Femur (tissue), 1 donor: ENCODE results near the gene MED9.
A peak's percentile ranks its signal among the peaks of the same experiment; 100 is the strongest.

Source experiments
- DNase-seq: peaks from one replicate; pipeline ENCODE4 v3.0.0-alpha.2; 2017

The MED9 gene

DNA sequence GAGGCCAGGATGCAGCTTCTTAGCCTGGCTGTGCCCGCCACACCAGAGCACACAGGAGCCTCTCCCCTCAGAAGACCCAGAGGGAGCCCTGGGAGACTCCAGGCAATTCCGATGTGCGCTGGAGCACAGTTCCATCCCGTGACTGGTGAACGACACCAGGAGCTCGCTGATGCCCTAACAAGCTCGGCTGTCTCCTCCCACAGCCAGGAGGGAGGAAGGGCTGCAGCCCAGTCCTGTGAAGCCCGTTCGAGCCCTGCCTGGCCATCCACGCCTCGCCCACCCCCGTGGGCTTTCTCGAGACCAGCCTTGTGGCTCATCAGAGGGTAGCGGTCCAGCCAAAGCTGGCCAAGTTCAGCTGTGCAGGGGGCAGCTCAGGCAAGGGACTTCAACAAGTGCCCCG, 41.2 kb downstream of the MED9 start:
- peak; percentile 16 for DNase-seq

DNA sequence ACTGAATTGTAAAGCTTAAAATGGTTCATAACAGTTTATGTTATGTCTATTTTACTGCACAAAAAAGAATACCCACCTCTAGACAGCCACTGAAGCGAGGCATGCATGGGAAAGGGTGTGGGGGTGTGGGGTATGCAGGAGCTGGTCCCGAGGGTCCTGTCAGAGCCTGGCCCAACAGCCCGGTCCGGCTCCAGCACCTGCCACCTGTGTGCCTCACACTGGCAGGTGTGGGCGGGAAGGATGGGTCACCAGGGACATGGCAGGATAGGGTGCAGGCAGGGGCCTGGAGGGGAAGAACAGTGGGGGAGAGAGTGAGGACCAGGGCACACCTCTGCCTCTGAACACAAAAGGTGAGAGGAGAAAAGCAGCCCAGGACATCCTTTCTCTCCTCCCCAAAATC, 42.2 kb downstream of the MED9 start:
- no peak for DNase-seq

DNA sequence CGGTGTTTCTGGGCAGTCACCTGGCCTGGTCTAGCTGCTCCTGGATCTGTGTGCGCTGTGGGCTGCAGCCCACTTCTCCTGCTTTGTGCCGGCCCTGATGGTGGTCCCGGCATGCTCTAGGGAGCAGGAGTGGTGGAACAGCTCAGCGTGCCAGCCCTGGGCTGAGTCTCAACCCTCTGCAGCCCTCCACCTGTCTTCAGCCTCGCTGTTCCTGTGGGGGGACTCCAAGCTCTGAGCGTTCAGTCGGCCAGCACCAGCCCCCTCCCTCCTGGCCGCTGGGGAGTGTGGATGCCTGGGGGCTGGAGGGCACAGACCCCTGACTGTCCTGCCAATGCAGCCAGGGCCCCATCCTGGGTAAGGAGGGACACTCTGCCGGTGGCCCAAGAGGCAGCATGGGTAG, 43.1 kb downstream of the MED9 start:
- no peak for DNase-seq

DNA sequence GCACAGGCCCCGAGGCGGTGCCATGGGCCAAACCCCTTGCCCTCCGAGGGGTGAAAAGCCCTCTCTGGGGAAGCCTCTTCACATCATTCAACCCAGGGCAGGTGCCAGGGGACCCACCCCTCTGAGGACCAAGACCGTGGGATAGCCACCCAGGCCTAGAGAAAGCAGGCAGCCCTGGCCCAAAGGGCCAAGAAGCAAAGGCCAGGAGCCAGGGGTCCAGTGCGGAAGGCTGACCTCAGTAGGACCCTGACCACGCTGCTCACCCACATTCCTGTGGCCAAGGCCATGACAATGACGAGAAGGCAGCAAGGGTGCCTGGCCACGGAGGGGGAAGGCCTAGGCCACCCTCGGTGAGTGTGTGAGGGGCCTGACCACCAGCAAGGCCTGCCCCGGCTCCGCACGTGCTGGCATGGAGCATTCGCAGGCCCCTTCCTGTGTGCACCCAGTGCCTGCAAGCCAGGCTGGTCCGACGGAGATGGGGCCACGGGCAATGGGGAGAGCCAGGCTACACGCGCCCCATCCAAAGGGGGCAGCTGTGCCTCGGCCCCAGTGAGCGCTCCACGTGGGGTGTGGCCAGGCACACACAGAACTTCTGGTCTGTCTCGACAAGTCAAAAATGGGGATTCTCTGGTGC, 43.9 kb downstream of the MED9 start:
- no peak for DNase-seq

DNA sequence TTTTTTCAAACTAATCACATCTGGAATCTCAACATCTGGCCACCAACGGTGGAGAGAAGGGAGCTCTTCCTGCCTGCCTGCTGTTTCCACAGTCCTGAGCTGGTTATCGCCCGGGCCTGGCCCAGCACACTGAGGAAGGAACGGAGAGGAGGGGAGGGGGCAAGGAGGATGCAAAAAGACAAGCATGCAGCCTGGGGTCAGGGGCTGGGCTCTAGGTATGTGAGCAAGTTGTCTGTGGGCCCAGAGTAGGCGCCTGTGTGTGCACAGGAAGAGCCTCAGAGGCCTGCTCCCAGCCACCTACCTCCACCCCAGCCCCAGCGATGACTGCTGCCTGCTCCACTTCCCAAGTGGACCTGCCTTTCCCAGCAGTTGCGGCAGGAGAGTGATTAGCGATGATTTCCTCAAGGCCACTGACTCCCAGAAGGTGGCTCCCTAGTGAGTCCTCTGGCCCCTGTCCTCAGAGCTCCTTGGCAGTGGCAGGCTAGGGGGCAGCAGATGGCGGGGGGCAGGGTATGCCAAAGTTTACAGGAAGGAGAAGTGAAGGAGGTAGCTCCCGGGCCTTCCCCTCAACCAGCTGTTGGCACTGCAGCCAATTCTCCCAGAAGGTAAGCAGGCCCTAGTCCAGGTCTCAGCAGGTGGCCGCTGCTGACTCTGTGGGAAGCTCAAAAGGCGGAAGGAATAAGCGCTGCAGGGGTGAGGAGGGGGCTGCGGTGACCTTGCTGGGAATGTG, 46.4 kb downstream of the MED9 start:
- DNase-seq, result no peak

DNA sequence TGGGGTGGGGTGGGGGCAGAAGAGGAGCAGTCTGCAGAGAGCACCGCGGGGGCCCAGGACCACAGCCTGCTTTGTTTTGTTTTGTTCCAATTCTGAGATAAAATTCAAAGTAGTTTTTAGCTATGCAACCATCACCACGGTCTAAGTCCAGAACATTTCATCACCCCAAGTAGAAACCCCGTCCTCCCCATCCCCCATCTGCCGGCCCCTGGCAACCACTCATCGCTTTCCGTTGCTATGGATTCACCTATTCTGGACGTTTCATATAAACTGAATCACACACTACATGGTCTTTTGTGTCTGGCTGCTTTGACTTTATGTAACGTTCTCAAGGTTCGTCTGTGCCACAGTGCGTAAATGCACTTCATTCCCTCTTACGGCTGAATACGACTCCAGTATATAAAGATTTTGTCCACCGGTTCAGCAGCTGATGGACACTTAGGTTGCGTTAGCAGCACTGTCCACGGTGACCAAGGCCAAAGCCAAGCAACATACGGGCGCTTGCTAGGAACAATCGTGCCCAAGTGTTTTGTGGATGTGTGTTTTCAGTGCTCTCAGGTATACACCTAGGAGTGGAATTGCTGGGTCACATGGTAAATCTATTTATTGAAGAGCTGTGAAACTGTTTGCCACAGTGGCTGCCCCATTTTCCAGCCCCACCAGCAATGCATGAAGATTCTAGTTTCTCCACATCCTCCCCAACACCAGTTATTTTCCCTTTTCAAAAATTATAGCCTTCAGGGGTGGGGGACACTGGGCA, 47.1 kb downstream of the MED9 start:
- no peak for DNase-seq

DNA sequence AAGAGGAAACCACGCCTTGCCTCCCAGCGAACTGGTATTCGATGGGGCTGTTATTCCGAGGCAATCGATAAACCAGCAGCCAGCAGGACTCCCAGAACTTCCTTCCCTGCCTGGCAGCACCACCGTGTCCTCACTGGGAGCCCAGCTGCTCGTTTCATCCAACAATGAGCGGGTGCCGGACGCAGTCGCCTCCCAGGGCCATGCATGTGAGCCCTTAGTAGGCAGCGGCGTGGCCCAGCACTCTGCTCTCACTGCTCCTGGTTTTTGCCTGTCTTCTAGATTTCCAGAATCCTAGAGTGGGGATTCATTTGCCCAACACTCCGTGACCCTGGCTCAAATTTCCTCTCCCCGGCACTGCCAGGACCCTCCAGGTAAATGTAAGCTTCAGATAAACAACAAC, 48.5 kb downstream of the MED9 start:
- peak; percentile 11 for DNase-seq

DNA sequence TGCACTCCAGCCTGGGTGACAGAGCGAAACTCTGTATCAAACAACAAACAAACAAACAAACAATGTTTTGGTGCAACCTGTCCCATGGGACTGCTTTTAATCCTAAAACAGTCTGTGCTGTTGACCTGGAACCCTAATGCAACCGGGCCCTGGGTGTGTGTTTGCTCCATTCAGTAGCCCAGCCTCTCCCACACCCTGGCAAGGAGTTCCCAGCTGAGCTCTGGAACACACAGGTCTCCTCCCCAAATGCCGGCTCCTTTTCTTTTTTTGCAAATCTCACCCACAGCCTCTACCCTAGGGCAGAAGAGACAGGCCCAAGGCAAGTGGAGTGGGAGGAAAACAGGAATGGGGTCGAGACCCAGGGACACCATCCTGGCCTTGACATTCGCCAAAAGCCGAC, 49.2 kb downstream of the MED9 start:
- no peak for DNase-seq

DNA sequence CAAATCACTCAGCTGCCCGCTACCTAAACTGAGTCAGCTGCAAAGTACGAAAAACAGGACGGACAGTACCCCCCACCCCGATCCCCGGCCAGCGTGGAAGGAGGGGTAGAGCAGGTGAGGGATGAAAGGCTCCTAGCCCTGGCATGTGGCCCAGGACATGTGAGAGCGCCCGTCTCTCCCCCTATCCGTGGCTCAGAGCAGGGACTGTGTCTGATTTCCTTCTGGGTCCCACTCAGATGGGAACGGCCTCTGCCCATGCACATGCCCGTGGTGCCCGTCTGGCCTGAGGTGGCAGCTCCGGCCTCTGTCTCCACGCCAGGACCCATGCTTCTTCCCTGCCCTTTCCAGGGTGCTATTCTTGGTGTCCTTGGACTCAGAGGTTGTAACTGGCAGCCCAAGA, 49.6 kb downstream of the MED9 start:
- DNase-seq, result peak; percentile 25

DNA sequence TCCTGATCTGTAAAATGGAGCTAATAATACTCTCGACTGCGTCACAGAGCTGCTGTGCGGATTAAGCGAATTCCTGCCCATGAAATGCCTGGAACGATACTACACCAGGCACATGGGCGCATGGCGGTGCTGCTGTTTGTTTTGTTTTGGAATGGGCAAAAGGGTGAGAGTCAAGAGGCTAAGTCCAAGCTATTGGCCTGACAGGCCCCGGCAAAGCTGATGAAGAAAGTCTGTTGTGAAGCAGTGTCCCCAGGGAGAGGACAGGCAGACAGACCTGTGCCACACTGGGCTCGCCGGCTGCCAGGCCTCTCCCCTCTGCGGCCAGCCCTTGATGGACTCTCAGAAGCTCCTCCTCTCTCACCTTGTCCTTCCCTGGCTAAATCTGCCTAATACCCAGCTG, 50.7 kb downstream of the MED9 start:
- no peak for DNase-seq

DNA sequence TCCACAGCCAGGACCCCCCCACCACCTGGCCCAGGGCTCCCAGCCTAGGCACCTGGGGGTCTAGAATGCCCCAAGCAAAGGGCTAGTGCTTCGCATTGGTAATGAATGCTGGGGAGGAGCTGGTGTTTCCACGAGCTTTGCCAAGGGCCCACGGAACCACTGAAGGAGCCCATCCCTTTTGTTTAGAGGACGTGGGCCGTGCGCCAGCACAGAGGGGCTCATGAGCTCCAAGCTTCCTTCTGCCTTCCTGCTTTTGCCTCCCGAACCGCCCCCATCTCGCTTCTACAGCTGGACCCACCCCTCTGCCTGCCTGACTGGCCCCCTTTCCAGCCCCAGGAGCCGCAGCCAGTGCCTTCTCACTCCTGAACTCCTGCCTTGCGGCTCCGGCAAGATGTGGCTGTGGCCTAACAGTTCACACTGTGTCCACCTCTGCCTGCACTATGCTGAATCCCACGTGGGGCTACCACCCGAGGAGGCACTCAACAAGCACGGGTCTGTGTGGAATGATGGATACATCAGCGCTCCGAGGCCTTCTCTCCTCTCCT, 51.2 kb downstream of the MED9 start:
- no peak for DNase-seq

DNA sequence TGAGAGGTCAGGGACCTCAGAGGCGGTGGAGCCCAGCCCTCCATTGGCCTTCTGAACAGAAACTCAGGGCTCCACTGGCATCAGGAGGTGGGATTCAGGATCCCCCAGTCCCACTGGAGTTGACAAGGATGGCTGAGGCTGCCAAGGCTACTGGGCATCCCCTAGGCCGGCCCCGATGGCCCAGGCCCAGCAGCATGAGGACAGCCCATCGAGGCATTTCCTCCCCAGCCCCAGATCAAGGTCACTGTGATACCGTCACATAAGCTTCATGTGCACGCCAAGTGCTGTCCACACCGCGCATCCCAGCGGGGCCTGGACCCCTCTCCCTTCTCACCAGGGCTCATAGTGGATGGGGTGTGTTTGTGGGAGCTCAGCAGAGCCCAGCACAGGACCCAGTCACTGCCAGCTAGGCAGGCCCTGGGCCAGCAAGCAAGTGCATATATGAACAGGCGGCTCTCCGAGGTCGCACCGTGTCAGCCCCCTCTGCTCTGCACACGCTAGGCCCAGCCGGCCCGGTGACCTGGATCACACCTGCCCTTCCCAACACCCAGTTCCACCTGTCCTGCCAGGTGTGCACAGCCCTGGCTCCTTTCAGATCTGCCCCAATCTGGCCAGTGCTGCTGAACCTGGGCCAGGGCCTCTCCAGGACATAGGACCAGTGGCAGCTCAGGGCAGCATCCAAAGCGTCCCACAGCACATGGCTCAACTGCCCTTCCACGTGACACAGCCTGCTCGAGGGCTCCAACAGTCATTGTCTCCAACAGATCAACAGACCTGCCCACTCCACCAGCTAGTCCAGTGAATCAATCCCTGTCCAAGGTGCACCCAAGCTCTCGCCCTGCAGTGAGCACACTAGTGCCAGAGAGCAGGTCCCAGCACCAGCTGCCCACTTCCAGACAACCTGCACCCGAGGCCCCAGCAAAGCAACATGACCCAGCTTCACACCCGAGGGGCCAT, 52.2 kb downstream of the MED9 start:
- DNase-seq, result no peak

DNA sequence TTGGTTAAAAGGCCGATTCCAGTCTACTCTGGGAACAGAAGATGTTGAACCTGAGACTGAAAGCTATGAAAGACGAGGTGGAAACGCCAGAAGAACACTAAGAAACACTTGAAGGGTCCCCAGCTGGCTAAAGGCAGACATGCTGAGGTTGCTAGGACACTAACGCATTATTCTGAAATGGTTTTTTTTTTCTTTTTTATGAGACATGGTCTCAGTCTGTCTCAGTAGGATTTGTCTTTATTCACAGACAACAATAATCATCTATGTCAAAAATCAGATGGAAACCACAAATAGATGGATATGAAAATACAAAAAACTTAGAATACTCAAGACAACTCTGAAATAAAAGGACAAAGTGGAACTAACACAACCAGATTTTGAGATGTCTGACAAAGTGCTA, 54.4 kb downstream of the MED9 start:
- DNase-seq, result no peak

DNA sequence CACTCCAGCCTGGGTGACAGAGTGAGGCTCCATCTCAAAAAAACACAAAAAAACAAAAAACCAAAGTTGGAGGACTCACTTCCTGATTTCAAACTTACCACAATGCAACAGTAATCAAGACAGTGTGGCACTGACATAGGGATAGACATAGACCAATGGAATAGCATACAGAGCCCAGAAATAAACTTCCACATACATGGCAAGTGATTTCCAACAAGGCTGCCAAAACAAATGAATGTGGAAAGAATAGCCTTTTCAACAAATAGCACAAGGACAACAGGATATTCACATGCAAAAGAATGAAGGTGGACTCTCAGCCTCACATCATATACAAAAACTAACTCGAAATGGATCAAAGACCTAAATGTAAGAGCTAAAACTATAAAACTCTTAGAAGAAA, 56.2 kb downstream of the MED9 start:
- no peak for DNase-seq

DNA sequence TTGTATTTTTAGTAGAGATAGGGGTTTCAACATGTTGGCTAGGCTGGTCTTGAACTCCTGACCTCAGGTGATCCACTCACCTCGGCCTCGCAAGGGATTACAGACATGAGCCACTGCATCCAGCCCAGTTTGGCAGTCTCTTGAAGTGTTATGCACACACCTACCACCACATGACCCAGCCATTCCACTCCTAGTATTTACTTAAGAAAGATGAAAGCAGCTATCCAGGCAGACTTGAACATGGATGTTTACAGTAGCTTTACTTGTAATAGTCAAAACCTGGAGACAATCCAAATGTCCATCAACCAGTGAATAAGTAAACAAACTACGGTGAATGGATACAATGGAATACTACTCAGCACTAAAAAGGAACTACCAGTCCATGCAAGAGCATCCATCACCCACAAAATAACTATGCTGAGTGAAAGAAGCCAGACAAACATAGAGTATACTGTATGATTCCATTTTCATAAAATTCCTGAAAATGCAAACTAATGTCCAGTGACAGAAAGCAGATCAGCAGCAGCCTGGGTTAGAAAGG, 57.2 kb downstream of the MED9 start:
- DNase-seq, result no peak

DNA sequence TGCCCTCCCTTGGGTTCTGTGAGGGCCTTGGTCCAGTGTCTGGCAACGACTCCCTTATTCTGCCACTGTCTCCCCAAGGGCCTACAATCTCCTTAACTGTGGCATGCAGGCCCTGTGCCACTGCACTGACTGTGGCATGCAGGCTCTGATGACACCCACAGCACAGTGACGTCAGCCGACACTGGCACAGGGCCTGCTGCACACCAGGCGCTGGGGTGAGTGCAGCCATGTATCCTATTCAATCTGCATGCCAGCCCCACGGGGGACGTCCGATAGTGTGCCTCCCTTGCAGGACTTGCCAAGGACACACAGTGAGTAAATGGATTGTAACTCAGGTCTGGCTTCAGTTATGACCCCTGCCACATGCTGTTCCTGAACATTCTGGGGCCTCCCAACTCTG, 59.2 kb downstream of the MED9 start:
- no peak for DNase-seq

DNA sequence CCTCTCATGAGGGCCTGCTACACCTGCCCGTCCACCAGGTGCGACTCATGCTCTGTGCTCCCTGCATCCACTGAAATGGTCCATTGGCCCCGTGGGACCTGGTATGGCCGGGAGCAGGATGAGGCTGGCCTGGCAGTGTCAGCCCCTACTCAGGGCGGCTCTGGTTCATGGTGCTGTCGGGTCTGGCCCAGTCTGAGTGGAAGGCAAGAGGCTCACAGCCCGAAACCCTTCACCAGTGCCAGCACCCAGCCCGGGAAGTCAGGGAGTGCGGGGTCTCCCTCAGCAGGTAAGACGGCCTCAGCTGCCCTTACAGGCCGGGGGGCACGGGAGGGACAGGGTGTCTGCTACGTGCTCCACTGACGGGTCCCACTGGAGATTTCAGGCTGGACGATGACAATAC, 59.9 kb downstream of the MED9 start:
- DNase-seq, result no peak

DNA sequence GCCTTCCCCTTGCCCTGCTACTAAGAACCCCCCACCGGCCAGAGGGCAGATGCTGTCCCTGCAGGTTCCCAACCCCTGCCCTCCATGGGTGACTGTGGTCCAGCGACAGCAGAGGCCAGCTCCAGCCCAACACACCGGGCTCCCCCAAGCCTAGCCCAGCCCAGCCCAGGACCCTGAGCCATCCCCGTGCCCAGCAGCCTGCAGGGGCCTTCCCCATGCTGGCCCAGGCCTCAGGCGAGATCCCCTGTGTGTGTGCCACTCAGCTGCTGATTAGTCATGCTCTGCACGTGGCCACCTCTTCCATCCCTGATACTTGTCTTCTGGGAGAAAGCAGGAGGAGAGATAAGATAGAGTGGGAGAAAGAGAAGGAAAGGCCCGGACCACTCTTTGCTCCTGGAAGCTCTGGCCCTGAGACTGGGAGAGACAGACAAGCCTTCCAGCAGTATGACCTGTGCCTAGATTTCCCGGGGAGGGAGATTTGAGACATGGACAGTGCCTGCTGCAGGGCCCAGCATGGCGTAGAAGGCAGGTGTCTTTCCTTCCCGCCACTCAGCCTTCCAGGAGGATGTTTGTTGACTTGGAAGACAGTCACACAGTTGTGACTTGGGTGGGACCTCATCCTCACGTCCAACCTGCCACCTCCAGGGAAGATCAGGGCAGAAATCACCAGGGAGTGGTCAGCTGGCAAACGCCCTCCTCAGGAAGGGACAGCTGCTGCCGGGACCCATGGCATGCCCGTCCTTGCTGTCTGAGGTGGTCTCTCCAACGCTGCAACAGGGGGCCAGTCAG, 60.7 kb downstream of the MED9 start:
- DNase-seq, result no peak

DNA sequence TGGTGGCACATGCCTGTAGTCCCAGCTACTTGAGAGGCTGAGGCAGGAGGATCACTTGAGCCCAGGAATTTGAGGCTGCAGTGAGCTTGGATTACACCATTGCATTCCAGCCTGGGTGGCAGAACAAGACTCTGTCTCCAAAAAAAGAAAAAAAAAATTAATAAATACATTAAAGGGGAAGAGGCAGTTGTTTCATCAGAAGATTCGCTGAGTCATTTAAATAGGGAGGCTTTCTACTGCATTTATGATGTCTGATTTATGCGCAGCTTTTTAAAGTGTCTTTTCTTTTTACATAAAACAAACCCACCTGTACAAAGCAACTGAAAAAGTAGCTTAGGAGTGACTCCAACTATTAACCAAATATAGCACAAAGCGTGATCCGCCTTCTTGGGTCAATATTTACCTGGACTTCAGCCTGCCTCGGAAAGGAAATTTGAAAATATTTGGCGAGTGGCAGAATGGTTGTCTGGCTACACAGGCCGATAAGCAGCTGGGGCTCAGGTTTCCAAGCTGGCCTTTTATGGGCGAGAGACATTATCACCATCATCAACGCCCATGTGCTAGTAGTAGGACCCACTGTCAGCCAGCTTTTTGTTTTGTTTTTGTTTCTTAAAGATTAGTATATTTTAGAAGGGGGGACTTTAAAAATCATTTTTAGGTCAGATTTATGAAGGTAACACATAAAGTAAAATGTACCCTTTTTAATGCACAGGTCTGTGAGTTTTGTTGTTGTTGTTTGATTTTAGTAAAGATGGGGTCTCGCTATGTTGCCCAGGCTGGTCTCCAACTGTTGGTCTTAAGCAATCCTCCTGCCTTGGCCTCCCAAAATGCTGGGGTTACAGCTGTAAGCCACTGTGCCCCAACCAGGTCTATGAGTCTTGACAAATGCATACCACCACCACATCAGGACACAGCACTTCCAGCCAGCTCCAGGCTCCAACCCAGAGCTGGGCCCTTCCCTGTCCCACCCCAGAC, 61.9 kb downstream of the MED9 start:
- DNase-seq, result no peak

DNA sequence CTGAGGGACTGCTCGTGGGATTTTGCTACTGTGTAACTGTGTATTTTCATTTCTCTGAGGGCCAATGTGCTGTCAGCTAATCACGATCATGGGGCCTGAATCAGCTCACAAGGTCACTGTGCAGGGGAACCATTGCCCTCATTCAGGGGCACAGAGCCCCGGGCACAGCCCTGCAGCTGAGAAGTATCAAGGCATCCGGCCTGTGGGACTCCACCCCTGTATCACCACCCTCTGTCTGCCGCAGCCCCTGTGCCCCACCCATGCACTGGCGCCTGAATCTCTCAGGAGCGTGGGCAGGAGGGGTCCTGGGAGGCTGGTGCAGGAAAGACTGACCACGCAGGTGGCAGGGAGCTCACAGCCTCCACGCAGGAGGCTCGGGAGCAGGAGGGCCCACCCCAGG, 62.8 kb downstream of the MED9 start:
- no peak for DNase-seq
